Subcutaneous abdominal adipose tissue (tissue), 5 donors: ENCODE results near the gene ERC2.

Experiments used
- H3K27ac ChIP-seq: one replicate; pipeline ENCODE4 v1.7.0; 2013; ENCODE audit warnings: low read depth, mild to moderate bottlenecking, inconsistent platforms, low read length, moderate library complexity
- H3K27me3 ChIP-seq, 5 donors: one replicate each; pipeline ENCODE4 v1.7.0; 2013; ENCODE audit warnings: low read length in 5 of 5, inconsistent platforms in 1 of 5; ENCODE audit not compliant: control insufficient read depth in 5 of 5, insufficient read depth in 4 of 5
- H3K36me3 ChIP-seq, 5 donors: one replicate each; pipeline ENCODE4 v1.7.0; 2013; ENCODE audit warnings: low read length in 5 of 5; ENCODE audit not compliant: control insufficient read depth in 5 of 5, insufficient read depth in 5 of 5
- H3K4me1 ChIP-seq, 5 donors: one replicate each; pipeline ENCODE4 v1.7.0; 2013; ENCODE audit warnings: low read length in 5 of 5, mild to moderate bottlenecking in 3 of 5, moderate library complexity in 1 of 5; ENCODE audit not compliant: control insufficient read depth in 5 of 5, insufficient read depth in 5 of 5
- H3K4me3 ChIP-seq, 5 donors: one replicate each; pipeline ENCODE4 v1.7.0; 2013; ENCODE audit warnings: low read length in 5 of 5, low read depth in 1 of 5
- H3K9ac ChIP-seq, 5 donors: one replicate each; pipeline ENCODE4 v1.7.0; 2013; ENCODE audit warnings: low read length in 5 of 5, mild to moderate bottlenecking in 4 of 5, moderate library complexity in 3 of 5
- H3K9me3 ChIP-seq, 5 donors: one replicate each; pipeline ENCODE4 v1.7.0; 2013; ENCODE audit warnings: low read length in 5 of 5; ENCODE audit not compliant: control insufficient read depth in 5 of 5
- donor health status: healthy.
- donor health status: healthy.
- donor health status: healthy.
- donor health status: healthy.
- donor health status: healthy.

ERC2 gene

DNA sequence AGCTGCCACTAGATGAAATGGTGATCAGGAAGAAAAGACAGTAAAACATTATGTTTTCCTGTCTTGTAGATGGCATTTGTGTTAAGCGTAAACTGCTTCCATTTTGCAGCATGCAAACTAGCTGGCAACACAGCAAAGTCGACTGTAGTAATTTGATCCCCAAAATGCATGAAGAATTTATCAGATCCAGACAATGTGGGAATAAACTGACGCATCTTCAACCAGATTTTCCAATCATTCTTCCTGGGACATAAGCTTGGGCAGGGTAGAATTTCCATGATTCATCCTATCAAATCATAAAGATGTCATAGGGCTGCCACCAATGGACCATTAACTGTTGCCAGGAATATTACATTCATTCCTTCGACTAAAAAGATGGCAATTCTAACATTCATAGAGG is 260.3 kb downstream of the ERC2 start:
- Histone ChIP-seq H3K36me3 (no peaks in the 10 kb centered on the region), H3K9me3 (peaks cover 0 to 3% (median under 1%) of the 10 kb centered on the region in 5 donors), H3K4me1 (no peaks in the 10 kb centered on the region), H3K27me3 (no peaks in the 10 kb centered on the region), H3K4me3 (no peak overlapping the region), H3K9ac (no peak overlapping the region), H3K27ac (no peak overlapping the region)

DNA sequence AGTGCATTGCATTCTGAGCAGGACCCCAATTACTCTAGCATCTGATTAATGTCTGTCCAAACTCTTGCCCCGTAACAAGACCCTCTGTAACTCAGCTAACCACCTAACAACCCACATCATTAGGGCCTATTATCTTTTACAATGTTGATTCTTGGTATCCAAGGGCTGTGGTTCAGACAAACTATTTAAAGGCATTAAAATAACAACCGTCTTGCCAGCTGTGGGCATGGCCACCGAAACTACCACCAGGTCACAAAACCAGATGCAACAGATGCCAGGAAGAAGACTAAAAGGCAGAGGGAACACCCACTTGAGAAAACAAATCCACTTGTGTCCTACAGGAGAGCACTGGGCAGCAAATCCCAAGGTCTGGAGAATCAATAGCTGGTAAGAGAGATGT is 262.9 kb downstream of the ERC2 start:
- Histone ChIP-seq H3K27me3 (no peaks in the 10 kb centered on the region), H3K4me1 (no peaks in the 10 kb centered on the region), H3K27ac (no peak overlapping the region), H3K9ac (no peak overlapping the region), H3K4me3 (no peak overlapping the region), H3K9me3 (no peaks in the 10 kb centered on the region), H3K36me3 (no peaks in the 10 kb centered on the region)

DNA sequence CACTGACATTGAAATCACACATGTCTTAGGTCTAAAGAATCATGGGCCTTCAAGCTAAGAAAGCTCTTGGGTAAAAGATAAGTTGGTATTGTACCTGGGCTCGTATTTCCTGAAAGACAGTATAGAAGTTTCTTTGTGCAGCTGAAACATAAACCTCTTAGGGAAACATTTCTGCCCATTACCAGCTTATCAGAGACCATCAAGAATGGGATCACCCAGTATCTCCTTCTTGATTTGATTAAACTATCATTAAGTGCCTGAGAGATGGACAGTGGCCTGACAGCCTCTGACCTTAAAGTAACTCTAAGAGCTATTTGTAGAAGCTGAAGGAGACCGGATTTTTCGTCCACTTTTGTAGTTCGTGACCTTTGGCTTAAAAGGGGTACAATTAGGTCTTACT is 265.3 kb downstream of the ERC2 start:
- H3K36me3 ChIP-seq: no peaks in the 10 kb centered on the region
- H3K27ac ChIP-seq: no peak overlapping the region
- no peak overlapping the region for H3K4me3 ChIP-seq
- no peaks in the 10 kb centered on the region for H3K27me3 ChIP-seq
- peaks cover 0 to 4% (median 2%) of the 10 kb centered on the region in 5 donors for H3K4me1 ChIP-seq
- H3K9ac ChIP-seq: no peak overlapping the region
- no peaks in the 10 kb centered on the region for H3K9me3 ChIP-seq

DNA sequence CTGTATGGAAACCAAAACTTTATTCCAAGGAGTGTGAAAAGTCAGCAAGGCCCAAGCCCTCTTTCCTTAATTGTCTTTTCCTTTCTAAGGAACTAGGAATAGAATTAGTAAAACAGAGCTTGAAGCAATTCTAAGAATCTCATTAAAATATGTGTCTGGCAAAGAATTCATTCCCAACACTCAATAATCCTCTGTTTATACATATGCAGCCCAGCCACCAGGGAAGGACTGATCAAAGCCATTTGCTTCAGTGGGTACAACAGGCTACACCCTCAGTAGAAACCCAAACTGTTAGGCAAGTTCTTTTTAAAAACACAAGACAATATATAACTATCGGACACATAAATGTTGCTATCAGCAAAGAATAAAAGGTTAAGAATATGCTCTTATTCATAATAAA is 266.9 kb downstream of the ERC2 start:
- Histone ChIP-seq H3K4me3 (no peak overlapping the region), H3K9me3 (no peaks in the 10 kb centered on the region), H3K4me1 (peaks cover 0 to 20% (median 13%) of the 10 kb centered on the region in 5 donors), H3K9ac (no peak overlapping the region), H3K27me3 (no peaks in the 10 kb centered on the region), H3K27ac (no peak overlapping the region), H3K36me3 (no peaks in the 10 kb centered on the region)

GRCh38 chr3:56200251-56200650 is 268.0 kb downstream of the ERC2 start:
- H3K9me3 ChIP-seq: no peaks in the 10 kb centered on the region
- H3K4me1 ChIP-seq: peaks cover 0 to 24% (median 14%) of the 10 kb centered on the region in 5 donors
- H3K4me3 ChIP-seq: no peak overlapping the region
- no peak overlapping the region for H3K27ac ChIP-seq
- H3K27me3 ChIP-seq: no peaks in the 10 kb centered on the region
- H3K9ac ChIP-seq: no peak overlapping the region
- H3K36me3 ChIP-seq: no peaks in the 10 kb centered on the region

GRCh38 chr3:56197991-56198390 is 270.3 kb downstream of the ERC2 start:
- Histone ChIP-seq H3K9me3 (no peaks in the 10 kb centered on the region), H3K36me3 (no peaks in the 10 kb centered on the region), H3K9ac (no peak overlapping the region), H3K4me1 (peaks cover 0 to 24% (median 14%) of the 10 kb centered on the region in 5 donors), H3K27me3 (no peaks in the 10 kb centered on the region), H3K27ac (peak overlapping the region; percentile 13), H3K4me3 (no peak overlapping the region)

GRCh38 chr3:56197259-56197965 is 270.9 kb downstream of the ERC2 start:
- H3K27me3 ChIP-seq: no peaks in the 10 kb centered on the region
- peaks cover 0 to 24% (median 14%) of the 10 kb centered on the region in 5 donors for H3K4me1 ChIP-seq
- no peak overlapping the region for H3K4me3 ChIP-seq
- H3K36me3 ChIP-seq: no peaks in the 10 kb centered on the region
- no peak overlapping the region for H3K9ac ChIP-seq
- H3K9me3 ChIP-seq: no peaks in the 10 kb centered on the region
- peak overlapping the region; percentile 20 for H3K27ac ChIP-seq

DNA sequence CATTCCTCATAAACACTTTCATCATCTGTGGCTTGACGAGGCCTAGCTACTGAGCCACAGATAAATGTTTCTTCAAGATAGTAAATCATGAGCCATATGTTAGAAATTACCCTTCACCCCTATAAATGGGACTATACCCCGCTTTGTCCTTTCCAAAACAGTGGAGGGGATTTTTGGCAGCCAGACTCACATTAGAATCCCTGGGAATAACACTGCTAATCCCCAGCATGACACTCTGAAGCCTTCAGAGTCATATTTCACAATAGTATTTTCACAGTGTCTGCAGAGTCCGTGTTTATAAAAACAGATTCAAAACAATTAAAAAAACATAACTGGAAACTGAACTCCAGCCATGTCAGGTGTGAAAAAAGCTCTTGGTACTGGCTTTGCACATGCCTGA is 271.6 kb downstream of the ERC2 start:
- H3K27ac ChIP-seq: peak overlapping the region; percentile 20

DNA sequence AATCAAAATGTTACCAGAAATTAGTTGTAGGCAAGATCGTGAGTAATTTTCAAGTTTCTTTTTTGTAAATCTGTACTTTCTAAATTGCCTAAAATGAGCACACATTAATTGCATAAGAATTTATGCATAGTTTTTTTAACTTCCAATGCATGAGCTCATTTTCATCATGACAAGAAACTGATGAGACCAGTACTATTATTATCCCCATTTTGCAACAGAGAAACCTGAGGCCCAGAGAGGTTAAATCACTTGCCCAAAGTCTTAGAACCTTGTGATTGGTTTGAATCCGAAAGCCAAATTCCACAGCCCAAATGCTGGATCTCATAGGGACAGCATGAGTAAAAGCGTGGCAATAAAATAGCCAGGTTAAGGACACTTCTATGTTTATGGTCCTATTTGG is 274.7 kb downstream of the ERC2 start:
- Histone ChIP-seq H3K36me3 (no peaks in the 10 kb centered on the region), H3K4me3 (no peak overlapping the region), H3K27me3 (no peaks in the 10 kb centered on the region), H3K9me3 (no peaks in the 10 kb centered on the region), H3K27ac (no peak overlapping the region), H3K9ac (no peak overlapping the region), H3K4me1 (peaks cover 0 to 24% (median 14%) of the 10 kb centered on the region in 5 donors)

More for the DNA sequence above, 271.6 kb downstream of the ERC2 start:
- Histone ChIP-seq H3K9me3 (no peaks in the 10 kb centered on the region), H3K9ac (no peak overlapping the region), H3K4me3 (no peak overlapping the region), H3K36me3 (no peaks in the 10 kb centered on the region), H3K4me1 (peaks cover 0 to 24% (median 14%) of the 10 kb centered on the region in 5 donors), H3K27me3 (no peaks in the 10 kb centered on the region)

GRCh38 chr3:56192001-56192400 is 276.3 kb downstream of the ERC2 start:
- peaks cover 0 to 1% (median 0%) of the 10 kb centered on the region in 5 donors for H3K27me3 ChIP-seq
- no peak overlapping the region for H3K9ac ChIP-seq
- no peaks in the 10 kb centered on the region for H3K36me3 ChIP-seq
- H3K9me3 ChIP-seq: no peaks in the 10 kb centered on the region
- peaks cover 0 to 11% (median 5%) of the 10 kb centered on the region in 5 donors for H3K4me1 ChIP-seq
- no peak overlapping the region for H3K4me3 ChIP-seq
- H3K27ac ChIP-seq: no peak overlapping the region
